H9 (cell line): ENCODE data around the gene TTR. TPM values are rescaled to one million over a fixed set of nuclear protein-coding genes. Genes with fewer than 3 reads are reported as not detected.

Experiments used
- DNase-seq: peaks from one replicate; pipeline ENCODE4 v3.0.0-alpha.2; 2017
- H2AFZ ChIP-seq: one replicate; pipeline ENCODE4 v1.6.1; 2013; ENCODE audit warnings: mild to moderate bottlenecking, low read length, control low read depth, moderate library complexity
- H2AK5ac ChIP-seq: 2 replicates; pipeline ENCODE4 v1.6.1; 2013; ENCODE audit warnings: low read length, control low read depth, mixed read lengths; ENCODE audit not compliant: insufficient read length
- H2BK120ac ChIP-seq: one replicate; pipeline ENCODE4 v1.6.1; 2013; ENCODE audit warnings: low read depth, mild to moderate bottlenecking, low read length, control low read depth, inconsistent platforms; ENCODE audit not compliant: poor library complexity, severe bottlenecking
- H2BK12ac ChIP-seq: 2 replicates; pipeline ENCODE4 v1.6.1; 2013; ENCODE audit warnings: low read length, control low read depth, mixed read lengths, low read depth; ENCODE audit not compliant: insufficient read length
- H2BK15ac ChIP-seq: 2 replicates; pipeline ENCODE4 v1.6.1; 2013; ENCODE audit warnings: low read depth, low read length, control low read depth
- H2BK20ac ChIP-seq: one replicate; pipeline ENCODE4 v1.6.1; 2013; ENCODE audit warnings: low read depth, mild to moderate bottlenecking, low read length, control low read depth, inconsistent platforms; ENCODE audit not compliant: poor library complexity, severe bottlenecking
- H2BK5ac ChIP-seq: 2 replicates; pipeline ENCODE4 v1.6.1; 2013; ENCODE audit warnings: low read length, control low read depth, mixed read lengths; ENCODE audit not compliant: insufficient read length
- H3K14ac ChIP-seq: 2 replicates; pipeline ENCODE4 v1.6.1; 2013; ENCODE audit warnings: low read length, control low read depth; ENCODE audit not compliant: insufficient read depth
- H3K18ac ChIP-seq: 2 replicates; pipeline ENCODE4 v1.6.1; 2013; ENCODE audit warnings: low read depth, mild to moderate bottlenecking, mixed read lengths, low read length, control low read depth; ENCODE audit not compliant: insufficient read length
- H3K23ac ChIP-seq: 2 replicates; pipeline ENCODE4 v1.6.1; 2013; ENCODE audit warnings: low read length, control low read depth, mixed read lengths, low read depth; ENCODE audit not compliant: insufficient read length
- H3K23me2 ChIP-seq: 2 replicates; pipeline ENCODE4 v1.6.1; 2013; ENCODE audit warnings: low read depth, mild to moderate bottlenecking, mixed read lengths, low read length, control low read depth; ENCODE audit not compliant: insufficient read length, poor library complexity, severe bottlenecking
- H3K27ac ChIP-seq: 2 replicates; pipeline ENCODE4 v1.5.1; 2013; ENCODE audit warnings: low read length, control low read depth, mixed read lengths, low read depth; ENCODE audit not compliant: insufficient read length
- H3K27me3 ChIP-seq: 2 replicates; pipeline ENCODE4 v1.6.1; 2013; ENCODE audit warnings: low read length, control low read depth, inconsistent platforms; ENCODE audit not compliant: insufficient read depth
- H3K4ac ChIP-seq: 2 replicates; pipeline ENCODE4 v1.6.1; 2013; ENCODE audit warnings: low read depth, mild to moderate bottlenecking, control low read depth, inconsistent platforms, low read length, moderate library complexity
- H3K4me1 ChIP-seq: 2 replicates; pipeline ENCODE4 v1.6.1; 2013; ENCODE audit warnings: low read length, control low read depth, inconsistent platforms; ENCODE audit not compliant: insufficient read depth
- H3K4me2 ChIP-seq: 2 replicates; pipeline ENCODE4 v1.6.1; 2013; ENCODE audit warnings: low read length, control low read depth, mixed read lengths; ENCODE audit not compliant: insufficient read length, insufficient read depth
- H3K56ac ChIP-seq: 2 replicates; pipeline ENCODE4 v1.6.1; 2013; ENCODE audit warnings: low read depth, mild to moderate bottlenecking, mixed read lengths, low read length, control low read depth; ENCODE audit not compliant: insufficient read length
- H3K79me1 ChIP-seq: 2 replicates; pipeline ENCODE4 v1.6.1; 2013; ENCODE audit warnings: low read depth, mild to moderate bottlenecking, moderate library complexity, low read length, control low read depth, inconsistent platforms; ENCODE audit not compliant: insufficient read depth, poor library complexity, severe bottlenecking
- H3K79me2 ChIP-seq: 2 replicates; pipeline ENCODE4 v1.6.1; 2013; ENCODE audit warnings: low read length, control low read depth, inconsistent platforms; ENCODE audit not compliant: insufficient read depth
- H3K9ac ChIP-seq: 2 replicates; pipeline ENCODE4 v1.6.1; 2013; ENCODE audit warnings: low read length, control low read depth, mixed read lengths; ENCODE audit not compliant: insufficient read length; ENCODE audit errors: extremely low read depth
- H3K9me3 ChIP-seq: one replicate; pipeline ENCODE4 v1.6.1; 2013; ENCODE audit warnings: low read depth, low read length, inconsistent platforms; ENCODE audit not compliant: control insufficient read depth
- H3T11ph ChIP-seq: one replicate; pipeline ENCODE4 v1.6.1; 2013; ENCODE audit warnings: mild to moderate bottlenecking, low read length, control low read depth, inconsistent platforms
- H4K20me1 ChIP-seq: one replicate; pipeline ENCODE4 v1.6.1; 2013; ENCODE audit not compliant: control insufficient read depth, insufficient read length, insufficient read depth
- H4K5ac ChIP-seq: 2 replicates; pipeline ENCODE4 v1.6.1; 2013; ENCODE audit warnings: low read depth, mild to moderate bottlenecking, mixed read lengths, low read length, control low read depth; ENCODE audit not compliant: insufficient read length
- H4K8ac ChIP-seq: replicated peaks from 2 replicates; pipeline ENCODE4 v1.6.1; 2013; ENCODE audit warnings: low read length, control low read depth, mixed read lengths, low read depth; ENCODE audit not compliant: insufficient read length
- H4K91ac ChIP-seq: 2 replicates; pipeline ENCODE4 v1.6.1; 2013; ENCODE audit warnings: low read depth, mild to moderate bottlenecking, moderate library complexity, mixed read lengths, low read length, control low read depth; ENCODE audit not compliant: insufficient read length
- H3K27ac Mint-ChIP-seq, 3 experiments: 2 replicates in 2 of 3; 3 replicates in 1 of 3; pipeline ENCODE4 v1.8.0; 2020 to 2021; ENCODE audit warnings: mixed read lengths in 3 of 3, mild to moderate bottlenecking in 1 of 3, moderate library complexity in 1 of 3
- H3K27me3 Mint-ChIP-seq: 2 replicates; pipeline ENCODE4 v1.8.0; 2021; ENCODE audit warnings: low read depth, mild to moderate bottlenecking, moderate library complexity, mixed read lengths
- H3K36me3 Mint-ChIP-seq, 3 experiments: 2 replicates in 2 of 3; 3 replicates in 1 of 3; pipeline ENCODE4 v1.8.0; 2020 to 2021; ENCODE audit warnings: low read depth in 3 of 3, mixed read lengths in 3 of 3; ENCODE audit not compliant: insufficient read depth in 1 of 3
- H3K4me1 Mint-ChIP-seq, 2 experiments: 2 replicates each; pipeline ENCODE4 v1.8.0; 2020; ENCODE audit warnings: mixed read lengths in 2 of 2
- H3K4me3 Mint-ChIP-seq, 2 experiments: 2 replicates in 1 of 2; 3 replicates in 1 of 2; pipeline ENCODE4 v1.8.0; 2020 to 2021; ENCODE audit warnings: mild to moderate bottlenecking in 2 of 2, mixed read lengths in 2 of 2, moderate library complexity in 1 of 2
- H3K9me3 Mint-ChIP-seq, 2 experiments: 2 replicates in 1 of 2; 3 replicates in 1 of 2; pipeline ENCODE4 v1.8.0; 2020; ENCODE audit warnings: mild to moderate bottlenecking in 2 of 2, mixed read lengths in 2 of 2, moderate library complexity in 1 of 2
- WGBS: extraction: QIAGEN DNeasy Blood & Tissue Kit; methylation state at CpG from one replicate; pipeline ENCODE4 v1.1.7; 2013; ENCODE audit warnings: missing lambda C conversion rate, low lambda C conversion rate, mixed read lengths; ENCODE audit not compliant: insufficient read length; ENCODE audit errors: extremely low coverage; 5-methylcytosine and 5-hydroxymethylcytosine counted together
- total RNA-seq: library from RNA; stranded (reverse); gene quantifications from 2 replicates; pipeline ENCODE4 v1.2.1, GENCODE V29; 2021
- TF ChIP-seq, protein P1 (sequence below): fragments of 200-600 bp; sonication (generic); conservative IDR thresholded peaks from 3 replicates; pipeline ENCODE4 v1.8.0; 2021; ENCODE audit warnings: antibody characterized with exemption, mild to moderate bottlenecking

Gene TTR
- total RNA-seq, 1 experiment from 2014 or later = not detected

DNA sequence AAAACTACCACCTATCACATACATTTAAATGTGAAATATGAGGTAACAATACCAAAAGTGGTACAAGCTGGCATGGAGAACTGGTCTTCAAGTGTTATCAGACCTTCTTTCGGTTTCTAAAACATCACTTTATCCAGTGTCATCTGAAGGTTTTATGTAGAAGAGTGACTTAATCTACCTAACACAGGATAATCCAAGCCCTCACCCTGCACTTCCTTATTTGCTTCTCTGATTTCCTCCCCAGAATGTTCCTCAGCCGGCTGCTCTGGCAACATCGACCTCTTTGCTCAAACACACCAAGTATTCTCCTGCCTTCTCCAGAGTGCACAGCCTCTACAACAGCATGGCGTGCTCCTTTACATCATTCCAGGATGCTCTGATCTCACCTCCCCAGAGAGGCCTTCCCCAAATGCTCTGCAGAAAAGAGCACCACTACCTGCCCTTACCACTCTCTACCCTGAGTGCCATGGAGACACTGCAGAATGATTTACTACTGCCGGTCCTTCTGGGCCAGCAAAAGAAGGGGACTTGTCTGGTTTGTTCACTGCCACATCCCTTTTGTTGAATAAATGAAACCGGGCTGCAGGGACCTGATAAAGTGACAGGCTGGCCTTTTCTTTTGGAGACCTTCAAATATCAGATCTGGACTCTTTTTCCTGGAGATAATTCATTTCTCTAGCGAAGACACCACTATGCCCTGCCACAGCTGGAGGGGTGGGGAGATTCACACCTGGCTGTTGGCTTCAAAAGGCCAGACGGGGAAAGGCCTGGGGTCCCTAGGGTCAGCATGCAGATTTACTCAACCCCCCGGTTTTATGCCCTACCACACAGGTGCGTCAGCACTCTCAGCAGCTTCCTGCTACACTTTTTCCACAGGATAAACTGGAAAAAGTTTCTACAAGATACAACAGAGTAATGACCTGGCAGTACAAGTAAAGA lies 42.0 kb downstream of the TTR start:
- H3K27me3 ChIP-seq = no peaks in the 10 kb centered on the region
- H3K27ac ChIP-seq = no peak overlapping the region
- H3K4me2 ChIP-seq = no peak overlapping the region
- no peak overlapping the region for H3K23ac ChIP-seq
- no peak for DNase-seq
- Mint-ChIP-seq H3K9me3 (peaks cover 0 to 2% of the 10 kb centered on the region in 2 experiments; a peak in 2 of 5 replicates), H3K27me3 (no peaks in the 10 kb centered on the region), H3K27ac (peak overlapping the region; percentile 4 to 35 (median 11); a peak in 4 of 7 replicates), H3K36me3 (peaks cover 24 to 45% (median 41%) of the 10 kb centered on the region in 3 experiments), H3K4me1 (no peaks in the 10 kb centered on the region; a peak in 1 of 4 replicates), H3K4me3 (no peak overlapping the region)
- H3K9me3 ChIP-seq = no peaks in the 10 kb centered on the region
- no peak overlapping the region for H3T11ph ChIP-seq
- no peak overlapping the region for H3K56ac ChIP-seq
- no peak overlapping the region for H2BK15ac ChIP-seq
- H2BK120ac ChIP-seq = no peak overlapping the region
- no peak overlapping the region for H3K18ac ChIP-seq
- H4K8ac ChIP-seq = no peak overlapping the region
- H4K5ac ChIP-seq = no peak overlapping the region
- no peaks in the 10 kb centered on the region for H3K23me2 ChIP-seq
- H2BK5ac ChIP-seq = no peak overlapping the region
- no peak overlapping the region for H2AK5ac ChIP-seq
- H3K79me2 ChIP-seq = no peaks in the 10 kb centered on the region
- no peaks in the 10 kb centered on the region for H3K4me1 ChIP-seq
- H4K91ac ChIP-seq = no peak overlapping the region
- no peaks in the 10 kb centered on the region for H3K79me1 ChIP-seq
- H2AFZ ChIP-seq = no peak overlapping the region
- H3K14ac ChIP-seq = no peak overlapping the region
- H2BK20ac ChIP-seq = no peak overlapping the region
- H3K9ac ChIP-seq = no peak overlapping the region
- H3K4ac ChIP-seq = no peak overlapping the region
- no peak overlapping the region for H2BK12ac ChIP-seq
- TF ChIP-seq, protein P1, sequence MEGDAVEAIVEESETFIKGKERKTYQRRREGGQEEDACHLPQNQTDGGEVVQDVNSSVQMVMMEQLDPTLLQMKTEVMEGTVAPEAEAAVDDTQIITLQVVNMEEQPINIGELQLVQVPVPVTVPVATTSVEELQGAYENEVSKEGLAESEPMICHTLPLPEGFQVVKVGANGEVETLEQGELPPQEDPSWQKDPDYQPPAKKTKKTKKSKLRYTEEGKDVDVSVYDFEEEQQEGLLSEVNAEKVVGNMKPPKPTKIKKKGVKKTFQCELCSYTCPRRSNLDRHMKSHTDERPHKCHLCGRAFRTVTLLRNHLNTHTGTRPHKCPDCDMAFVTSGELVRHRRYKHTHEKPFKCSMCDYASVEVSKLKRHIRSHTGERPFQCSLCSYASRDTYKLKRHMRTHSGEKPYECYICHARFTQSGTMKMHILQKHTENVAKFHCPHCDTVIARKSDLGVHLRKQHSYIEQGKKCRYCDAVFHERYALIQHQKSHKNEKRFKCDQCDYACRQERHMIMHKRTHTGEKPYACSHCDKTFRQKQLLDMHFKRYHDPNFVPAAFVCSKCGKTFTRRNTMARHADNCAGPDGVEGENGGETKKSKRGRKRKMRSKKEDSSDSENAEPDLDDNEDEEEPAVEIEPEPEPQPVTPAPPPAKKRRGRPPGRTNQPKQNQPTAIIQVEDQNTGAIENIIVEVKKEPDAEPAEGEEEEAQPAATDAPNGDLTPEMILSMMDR = no peak
- H4K20me1 ChIP-seq = no peaks in the 10 kb centered on the region
- no CpG with 5 or more reads among the region's 10 CpGs for WGBS
